GM21390 (cell line): ENCODE results near the gene INSRR.

Source experiments
- ATAC-seq: cut with Tn5 transposase; IDR thresholded peaks from one replicate; pipeline ENCODE4 v1.9.1; 2021; ENCODE audit not compliant: unreplicated experiment

INSRR gene

GRCh38 chr1:156894711-156895454, 36.0 kb upstream of the INSRR start:
- ATAC-seq = no peak

DNA sequence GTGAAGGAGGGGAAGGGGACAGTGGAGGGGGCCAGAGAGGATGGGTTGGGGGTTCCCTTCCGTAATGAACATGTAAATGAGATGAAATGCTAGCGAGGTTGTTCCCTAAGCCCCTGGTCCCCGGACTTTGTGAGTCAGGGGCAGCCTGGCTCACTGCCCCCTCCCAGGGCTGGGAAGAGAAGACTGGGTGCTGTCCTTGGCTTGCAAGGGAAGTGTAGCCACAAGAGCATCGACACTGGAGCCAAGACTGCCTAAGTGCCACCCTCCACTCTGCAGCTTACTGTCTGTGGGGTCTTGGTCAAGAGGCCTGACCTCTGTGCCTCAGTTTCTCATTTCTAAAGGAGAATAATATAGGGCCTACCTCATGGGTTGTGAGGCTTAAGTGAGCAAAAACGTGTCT, 35.1 kb upstream of the INSRR start:
- ATAC-seq = no peak

- ATAC-seq = no peak
Observed at GRCh38 chr1:156893048-156893953, 34.4 kb upstream of the INSRR start, which contains the start of gene PEAR1. PEAR1 (plus strand) TSS chr1:156893718; CDS start chr1:156903927, 10,209 bp downstream.

DNA sequence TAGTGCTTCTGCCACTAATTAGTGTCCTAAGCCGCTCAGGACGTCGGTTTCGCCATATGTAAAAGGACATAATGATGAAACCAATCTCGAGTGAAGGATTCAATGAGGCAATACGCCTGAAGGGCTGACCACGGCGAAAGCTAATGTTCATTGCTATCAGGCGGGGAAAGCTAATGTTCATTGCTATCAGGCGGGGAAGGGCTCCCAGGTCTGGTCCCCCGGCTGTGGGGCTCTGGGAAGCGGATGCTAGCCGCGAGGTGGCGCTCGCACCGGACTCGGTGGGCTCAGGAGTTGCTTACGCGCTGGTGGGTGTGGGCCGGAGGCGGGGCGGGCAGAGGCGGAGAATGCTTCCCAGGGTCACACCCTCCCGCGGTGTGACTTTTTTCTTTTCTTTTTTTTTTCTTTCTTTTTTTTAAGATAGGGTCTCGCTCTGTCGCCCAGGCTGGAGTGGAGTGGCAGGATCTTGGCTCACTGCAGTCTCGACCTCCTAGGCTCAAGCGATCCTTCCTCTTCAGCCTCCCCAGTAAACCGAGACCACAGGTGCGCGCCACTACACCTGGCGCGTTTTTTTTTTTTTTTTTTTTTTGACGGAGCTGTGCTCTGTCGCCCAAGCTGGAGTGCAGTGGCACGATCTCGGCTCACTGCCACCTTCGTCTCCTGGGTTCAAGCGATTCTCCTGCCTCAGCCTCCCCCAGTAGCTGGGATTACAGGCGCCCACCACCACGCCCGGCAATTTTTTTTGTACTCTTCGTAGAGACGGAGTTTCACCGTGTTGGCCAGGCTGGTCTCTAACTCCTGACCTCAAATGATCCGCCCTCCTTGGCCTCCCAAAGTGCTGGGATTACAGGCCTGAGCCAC, 33.5 kb upstream of the INSRR start:
- no peak for ATAC-seq

GRCh38 chr1:156889802-156890580, 31.1 kb upstream of the INSRR start:
- no peak for ATAC-seq

DNA sequence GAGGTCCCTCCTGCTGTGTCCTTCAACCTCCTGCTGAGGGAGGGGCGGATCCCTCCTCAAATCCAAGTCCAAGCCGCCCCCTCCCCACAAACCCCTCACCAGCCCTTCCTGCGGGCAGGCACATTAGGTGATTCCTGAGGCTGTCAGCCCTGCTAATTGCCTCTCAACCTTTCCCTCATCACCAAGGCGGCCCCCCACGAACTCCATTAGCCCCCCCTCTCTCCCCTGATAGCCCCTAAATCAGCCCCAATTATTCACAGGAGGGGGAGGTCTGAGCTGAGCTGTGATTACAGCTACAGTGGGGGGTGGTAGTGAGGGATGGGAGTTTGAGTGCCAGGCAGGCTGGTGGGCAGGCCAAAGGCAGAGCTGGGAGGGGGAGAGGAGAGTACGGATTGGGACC, 28.8 kb upstream of the INSRR start:
- no peak for ATAC-seq

DNA sequence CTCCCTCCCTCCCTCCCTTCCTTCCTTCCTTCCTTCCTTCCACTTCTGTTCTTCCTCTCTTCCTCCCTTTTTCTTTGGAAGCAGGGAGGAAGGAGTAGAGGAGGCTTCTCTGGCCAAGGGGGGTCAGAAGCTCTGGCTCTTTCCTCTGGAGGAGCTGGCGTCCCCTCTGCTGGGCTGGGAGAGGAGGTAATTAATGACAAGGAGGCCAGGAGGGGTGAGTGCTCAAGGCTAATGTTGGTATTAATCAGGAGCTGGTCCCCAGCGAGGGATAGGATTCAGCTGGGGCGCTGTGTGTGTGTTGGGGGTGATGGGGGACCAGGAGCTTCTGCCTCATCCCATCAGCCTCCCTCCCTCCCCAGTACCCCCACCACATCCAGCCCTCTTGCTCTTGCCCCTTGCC, 28.4 kb upstream of the INSRR start:
- no peak for ATAC-seq

- ATAC-seq = no peak
Observed at GRCh38 chr1:156886583-156887281, 27.8 kb upstream of the INSRR start.

- ATAC-seq = no peak
Observed at GRCh38 chr1:156885880-156886355, 27.0 kb upstream of the INSRR start.

DNA sequence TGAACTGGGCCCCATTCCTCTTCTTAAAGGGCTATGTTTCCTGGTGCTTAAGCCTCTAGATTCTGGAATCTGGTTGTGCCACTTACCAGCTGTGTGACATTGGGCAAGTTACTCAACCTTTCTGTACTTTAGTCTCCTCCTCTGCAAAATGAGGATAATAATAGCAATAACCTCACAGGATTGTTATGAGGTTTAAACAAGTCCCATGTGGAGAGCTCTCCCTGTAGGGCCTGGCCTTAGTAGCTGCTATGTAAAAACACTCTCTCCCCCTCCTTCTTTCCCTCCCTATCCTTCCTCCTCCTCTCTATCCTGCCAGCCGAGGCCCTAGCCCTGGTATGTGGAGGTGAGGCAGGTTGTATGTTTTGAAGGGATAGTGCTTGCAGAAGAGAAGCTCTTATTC, 26.4 kb upstream of the INSRR start:
- ATAC-seq = no peak

- ATAC-seq = no peak
Observed at GRCh38 chr1:156884560-156885184, 25.8 kb upstream of the INSRR start.

- ATAC-seq = no peak
Observed at GRCh38 chr1:156883919-156884318, 25.0 kb upstream of the INSRR start.

DNA sequence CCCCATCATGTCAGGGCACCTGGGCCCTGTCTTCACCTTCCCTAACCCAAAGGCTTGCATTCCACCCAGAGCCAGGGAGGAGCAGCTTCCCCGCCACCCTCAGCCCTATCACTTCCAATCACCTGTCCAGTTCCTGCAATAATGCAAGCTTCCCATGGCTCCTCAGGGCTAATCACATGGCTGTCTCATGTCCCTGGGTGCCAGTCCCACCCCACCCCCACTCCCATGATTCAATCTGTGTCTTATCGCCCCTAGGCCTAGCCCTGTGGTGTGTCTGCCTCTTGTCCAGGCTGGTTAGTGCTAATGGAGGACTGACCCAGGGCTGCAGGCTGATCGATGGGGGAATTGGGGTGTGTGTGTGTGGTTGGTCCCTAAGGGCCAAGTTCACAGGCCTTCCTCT, 23.6 kb upstream of the INSRR start:
- ATAC-seq = no peak

DNA sequence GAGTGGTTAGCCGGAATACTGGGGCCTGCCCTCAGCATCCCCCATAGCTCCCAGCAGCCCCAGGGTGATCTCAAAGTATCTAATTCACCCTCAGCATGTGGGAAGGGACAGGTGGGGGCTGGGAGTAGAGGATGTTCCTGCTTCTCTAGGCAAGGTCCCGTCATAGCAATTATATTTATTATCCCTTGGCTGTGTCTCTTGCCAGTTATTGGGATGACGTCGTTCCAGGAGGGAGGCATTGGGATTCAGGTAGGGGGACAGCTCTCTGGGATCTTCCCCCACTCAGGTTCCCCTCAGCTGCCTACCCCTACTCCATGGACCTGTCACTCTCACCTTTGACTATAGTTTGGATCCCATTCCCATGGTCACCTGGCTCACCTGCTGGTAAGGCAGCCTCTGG, 22.7 kb upstream of the INSRR start:
- ATAC-seq = no peak

- ATAC-seq = no peak
Observed at GRCh38 chr1:156881101-156881500, 22.2 kb upstream of the INSRR start.

DNA sequence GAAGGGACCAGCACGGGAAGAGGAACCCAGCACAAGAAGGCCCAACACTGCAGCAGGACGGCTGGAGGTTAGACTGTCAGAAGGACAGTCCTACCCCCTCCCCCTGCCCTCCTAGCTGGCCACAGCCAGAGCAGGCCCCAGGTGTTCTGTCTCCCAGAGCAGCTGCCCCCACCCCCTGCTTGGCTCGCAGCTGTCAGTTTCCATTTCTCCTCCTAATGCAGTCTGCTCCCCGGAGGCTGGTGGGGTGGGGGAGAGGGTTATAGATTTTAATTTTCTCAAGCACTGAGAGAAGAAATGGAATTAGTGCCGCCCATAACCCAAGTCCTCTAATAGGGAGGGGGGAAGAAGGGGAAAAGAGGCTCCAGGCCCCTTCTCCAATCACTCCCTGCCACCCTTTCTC, 21.6 kb upstream of the INSRR start:
- no peak for ATAC-seq

DNA sequence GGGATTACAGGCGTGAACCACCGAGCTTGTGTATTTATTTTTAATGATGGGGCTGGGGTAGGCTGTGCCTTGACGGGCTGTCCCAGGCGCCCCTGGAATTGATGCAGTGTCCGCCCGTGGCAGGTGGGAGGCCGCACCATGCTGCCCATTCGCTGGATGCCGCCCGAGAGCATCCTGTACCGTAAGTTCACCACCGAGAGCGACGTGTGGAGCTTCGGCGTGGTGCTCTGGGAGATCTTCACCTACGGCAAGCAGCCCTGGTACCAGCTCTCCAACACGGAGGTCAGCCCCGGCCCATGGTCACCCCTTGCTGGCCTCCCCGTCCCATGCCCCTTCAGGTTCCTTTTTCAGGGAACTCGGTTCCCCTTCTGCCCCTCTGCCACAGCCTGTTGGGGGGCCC, 21.0 kb upstream of the INSRR start:
- ATAC-seq = no peak

- ATAC-seq = no peak
Observed at GRCh38 chr1:156877433-156878170, 18.7 kb upstream of the INSRR start.

- no peak for ATAC-seq
Observed at GRCh38 chr1:156876281-156876680, 17.4 kb upstream of the INSRR start.
